ENCODE results near the gene OASL. TPM values are rescaled to one million over a fixed set of nuclear protein-coding genes. Genes with fewer than 3 reads are reported as not detected.

OASL gene
- total RNA-seq, 1 experiment from 2014 or later: not detected

DNA sequence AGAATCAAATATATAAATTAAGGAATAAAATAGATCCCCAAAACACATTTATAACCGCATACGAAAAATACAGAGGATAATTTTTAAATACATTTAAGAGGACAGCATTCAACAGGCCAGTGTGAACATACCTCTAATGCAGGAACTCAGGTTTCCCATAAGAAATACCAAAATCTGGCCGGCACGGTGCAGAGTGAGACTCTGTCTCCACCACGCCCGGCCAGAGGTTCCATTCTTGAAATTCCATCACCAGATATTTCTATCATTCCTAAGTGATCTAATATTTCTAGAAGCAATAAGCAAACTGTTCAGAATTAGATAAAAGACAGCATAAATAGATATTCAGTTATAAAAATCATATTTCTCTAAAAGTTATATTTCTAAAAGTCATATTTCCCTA, 30.2 kb upstream of the OASL start:
- peaks cover 18 to 21% of the 10 kb centered on the region in 2 experiments for H3K9me3 Mint-ChIP-seq
- Histone ChIP-seq H3K4me1 (ENCODE audit: insufficient read depth, low read length) (no peaks in the 10 kb centered on the region), H3K79me2 (ENCODE audit: insufficient read depth, low read length) (no peaks in the 10 kb centered on the region), H4K91ac (ENCODE audit: insufficient read length, low read depth, low read length) (no peak overlapping the region), H4K20me1 (ENCODE audit: control insufficient read depth, insufficient read depth, insufficient read length) (no peaks in the 10 kb centered on the region), H2BK12ac (ENCODE audit: insufficient read length, low read depth, low read length) (no peak overlapping the region), H3K4me2 (ENCODE audit: insufficient read depth, insufficient read length, low read length) (no peak overlapping the region), H3K27me3 (ENCODE audit: insufficient read depth, low read length) (no peaks in the 10 kb centered on the region), H4K8ac (replicated peaks; ENCODE audit: insufficient read length, low read depth, low read length) (no peak overlapping the region), H3T11ph (ENCODE audit: low read length) (no peak overlapping the region), H3K9me3 (ENCODE audit: control insufficient read depth, low read depth, low read length) (no peaks in the 10 kb centered on the region), H3K23me2 (ENCODE audit: insufficient read length, low read depth, low read length, poor library complexity, severe bottlenecking) (no peaks in the 10 kb centered on the region), H3K79me1 (ENCODE audit: insufficient read depth, low read depth, low read length, poor library complexity, severe bottlenecking) (no peaks in the 10 kb centered on the region), H3K18ac (ENCODE audit: insufficient read length, low read depth, low read length) (no peak overlapping the region), H3K14ac (ENCODE audit: insufficient read depth, low read length) (no peak overlapping the region), H2BK5ac (ENCODE audit: insufficient read length, low read length) (no peak overlapping the region), H4K5ac (ENCODE audit: insufficient read length, low read depth, low read length) (no peak overlapping the region), H3K23ac (ENCODE audit: insufficient read length, low read depth, low read length) (no peak overlapping the region), H3K56ac (ENCODE audit: insufficient read length, low read depth, low read length) (no peak overlapping the region), H2BK15ac (ENCODE audit: low read depth, low read length) (no peak overlapping the region), H2BK20ac (ENCODE audit: low read depth, low read length, poor library complexity, severe bottlenecking) (no peak overlapping the region), H2AK5ac (ENCODE audit: insufficient read length, low read length) (no peak overlapping the region), H3K27ac (ENCODE audit: insufficient read length, low read depth, low read length) (no peak overlapping the region), H3K4ac (ENCODE audit: low read depth, low read length) (no peak overlapping the region), H2AFZ (ENCODE audit: low read length) (no peak overlapping the region), H3K9ac (ENCODE audit: extremely low read depth, insufficient read length, low read length) (no peak overlapping the region), H2BK120ac (ENCODE audit: low read depth, low read length, poor library complexity, severe bottlenecking) (no peak overlapping the region)
- peaks cover 0 to 3% (median 0%) of the 10 kb centered on the region in 3 experiments; a peak in 1 of 7 replicates for H3K36me3 Mint-ChIP-seq (ENCODE audit: insufficient read depth in 1 of 3, low read depth in 3 of 3)
- H3K27ac Mint-ChIP-seq: no peak overlapping the region
- TF ChIP-seq, protein P1, sequence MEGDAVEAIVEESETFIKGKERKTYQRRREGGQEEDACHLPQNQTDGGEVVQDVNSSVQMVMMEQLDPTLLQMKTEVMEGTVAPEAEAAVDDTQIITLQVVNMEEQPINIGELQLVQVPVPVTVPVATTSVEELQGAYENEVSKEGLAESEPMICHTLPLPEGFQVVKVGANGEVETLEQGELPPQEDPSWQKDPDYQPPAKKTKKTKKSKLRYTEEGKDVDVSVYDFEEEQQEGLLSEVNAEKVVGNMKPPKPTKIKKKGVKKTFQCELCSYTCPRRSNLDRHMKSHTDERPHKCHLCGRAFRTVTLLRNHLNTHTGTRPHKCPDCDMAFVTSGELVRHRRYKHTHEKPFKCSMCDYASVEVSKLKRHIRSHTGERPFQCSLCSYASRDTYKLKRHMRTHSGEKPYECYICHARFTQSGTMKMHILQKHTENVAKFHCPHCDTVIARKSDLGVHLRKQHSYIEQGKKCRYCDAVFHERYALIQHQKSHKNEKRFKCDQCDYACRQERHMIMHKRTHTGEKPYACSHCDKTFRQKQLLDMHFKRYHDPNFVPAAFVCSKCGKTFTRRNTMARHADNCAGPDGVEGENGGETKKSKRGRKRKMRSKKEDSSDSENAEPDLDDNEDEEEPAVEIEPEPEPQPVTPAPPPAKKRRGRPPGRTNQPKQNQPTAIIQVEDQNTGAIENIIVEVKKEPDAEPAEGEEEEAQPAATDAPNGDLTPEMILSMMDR (conservative IDR thresholded peaks at IDR 0.05): no peak
- DNase-seq: no peak
- WGBS (ENCODE audit: extremely low coverage, insufficient read length, low lambda C conversion rate): no CpG with 5 or more reads among the region's 6 CpGs
- no peaks in the 10 kb centered on the region for H3K4me1 Mint-ChIP-seq
- H3K27me3 Mint-ChIP-seq (ENCODE audit: low read depth): peaks cover 3% of the 10 kb centered on the region
- H3K4me3 Mint-ChIP-seq: no peak overlapping the region

Measured in H9 (cell line).